SK-N-SH (cell line): ENCODE measurements around the gene WDR53.

Source experiments
- EP300 ChIP-seq, 2 experiments: IDR thresholded peaks; 2 replicates each; pipeline versions ENCODE4 v1.4.0 to v1.6.1; 2012; ENCODE audit warnings: borderline replicate concordance in 1 of 2, low read depth in 1 of 2, low read length in 1 of 2
- GABPA ChIP-seq: IDR thresholded peaks from 2 replicates; pipeline ENCODE4 v1.4.0; 2012; ENCODE audit warnings: low read depth, mild to moderate bottlenecking
- JUND ChIP-seq: IDR thresholded peaks from 2 replicates; pipeline ENCODE4 v1.4.0; 2012
- POLR2AphosphoS5 ChIP-seq: IDR thresholded peaks from 2 replicates; pipeline ENCODE4 v1.6.1; 2012; ENCODE audit warnings: low read depth, low read length
- RAD21 ChIP-seq: IDR thresholded peaks from 2 replicates; pipeline ENCODE4 v1.6.1; 2012; ENCODE audit warnings: mild to moderate bottlenecking, low read length
- TAF1 ChIP-seq: IDR thresholded peaks from 2 replicates; pipeline ENCODE4 v1.6.1; 2012; ENCODE audit warnings: low read depth, mild to moderate bottlenecking, low read length, moderate library complexity, borderline replicate concordance
- TCF12 ChIP-seq: IDR thresholded peaks from 2 replicates; pipeline ENCODE4 v1.4.0; 2012
- TF ChIP-seq, protein P1 (sequence below): fragments of 200-600 bp; sonication (generic); IDR thresholded peaks from 2 replicates; pipeline ENCODE4 v1.6.1; 2017; ENCODE audit warnings: antibody characterized with exemption, mild to moderate bottlenecking, moderate library complexity
- TF ChIP-seq, protein P2 (sequence below): IDR thresholded peaks from 2 replicates; pipeline ENCODE4 v1.4.0; 2012; ENCODE audit warnings: low read depth
- TF ChIP-seq, protein P3 (sequence below): IDR thresholded peaks from 2 replicates; pipeline ENCODE4 v1.4.0; 2012; ENCODE audit warnings: low read depth, borderline replicate concordance
- TF ChIP-seq, protein P4 (sequence below): fragments of 150-350 bp; IDR thresholded peaks from 2 replicates; pipeline ENCODE4 v1.6.1; 2017; ENCODE audit warnings: antibody characterized with exemption, low read length, low read depth, borderline replicate concordance

DNA sequence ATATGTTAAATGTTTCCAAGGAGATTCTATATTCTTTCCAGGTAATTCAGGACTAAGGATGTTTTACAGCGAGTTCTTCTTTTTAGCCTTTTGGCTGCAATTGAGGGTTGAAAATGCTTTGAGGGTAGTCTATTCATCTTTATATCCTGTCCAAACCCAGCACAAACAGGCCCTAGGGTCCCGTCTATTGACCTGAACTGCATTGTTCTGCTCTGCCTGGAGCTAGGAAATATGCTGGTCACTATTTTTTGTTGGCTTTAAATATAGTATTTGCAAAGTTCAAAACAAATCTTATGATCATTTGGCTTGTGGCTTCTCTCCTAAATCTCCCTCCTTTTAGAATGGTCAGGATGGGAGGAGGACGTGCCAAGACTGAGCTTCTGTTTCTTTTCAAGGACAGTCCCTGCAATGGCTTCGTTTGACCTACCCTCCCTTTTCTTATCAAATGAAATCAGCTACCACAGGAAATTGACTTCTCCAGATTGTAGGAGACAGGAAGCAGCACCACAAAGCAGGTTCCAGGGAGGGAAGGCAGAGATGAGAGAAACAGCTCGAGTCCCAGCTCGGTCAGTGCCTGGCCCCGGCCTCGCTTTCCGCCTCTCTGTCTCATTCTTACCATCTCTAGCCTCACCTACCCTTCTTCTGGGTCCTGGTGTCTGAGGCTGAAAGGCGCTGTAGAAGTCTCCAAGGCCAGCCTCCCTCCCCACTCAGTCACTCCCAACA, 43.6 kb upstream of the WDR53 start:
- TF ChIP-seq, protein P1, sequence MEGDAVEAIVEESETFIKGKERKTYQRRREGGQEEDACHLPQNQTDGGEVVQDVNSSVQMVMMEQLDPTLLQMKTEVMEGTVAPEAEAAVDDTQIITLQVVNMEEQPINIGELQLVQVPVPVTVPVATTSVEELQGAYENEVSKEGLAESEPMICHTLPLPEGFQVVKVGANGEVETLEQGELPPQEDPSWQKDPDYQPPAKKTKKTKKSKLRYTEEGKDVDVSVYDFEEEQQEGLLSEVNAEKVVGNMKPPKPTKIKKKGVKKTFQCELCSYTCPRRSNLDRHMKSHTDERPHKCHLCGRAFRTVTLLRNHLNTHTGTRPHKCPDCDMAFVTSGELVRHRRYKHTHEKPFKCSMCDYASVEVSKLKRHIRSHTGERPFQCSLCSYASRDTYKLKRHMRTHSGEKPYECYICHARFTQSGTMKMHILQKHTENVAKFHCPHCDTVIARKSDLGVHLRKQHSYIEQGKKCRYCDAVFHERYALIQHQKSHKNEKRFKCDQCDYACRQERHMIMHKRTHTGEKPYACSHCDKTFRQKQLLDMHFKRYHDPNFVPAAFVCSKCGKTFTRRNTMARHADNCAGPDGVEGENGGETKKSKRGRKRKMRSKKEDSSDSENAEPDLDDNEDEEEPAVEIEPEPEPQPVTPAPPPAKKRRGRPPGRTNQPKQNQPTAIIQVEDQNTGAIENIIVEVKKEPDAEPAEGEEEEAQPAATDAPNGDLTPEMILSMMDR = no peak
- no peak for TF ChIP-seq TAF1
- TF ChIP-seq, protein P2, sequence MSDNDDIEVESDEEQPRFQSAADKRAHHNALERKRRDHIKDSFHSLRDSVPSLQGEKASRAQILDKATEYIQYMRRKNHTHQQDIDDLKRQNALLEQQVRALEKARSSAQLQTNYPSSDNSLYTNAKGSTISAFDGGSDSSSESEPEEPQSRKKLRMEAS = no peak
- no peak; the same call in 1 of the 2 replicates for TF ChIP-seq TCF12
- TF ChIP-seq, protein P3, sequence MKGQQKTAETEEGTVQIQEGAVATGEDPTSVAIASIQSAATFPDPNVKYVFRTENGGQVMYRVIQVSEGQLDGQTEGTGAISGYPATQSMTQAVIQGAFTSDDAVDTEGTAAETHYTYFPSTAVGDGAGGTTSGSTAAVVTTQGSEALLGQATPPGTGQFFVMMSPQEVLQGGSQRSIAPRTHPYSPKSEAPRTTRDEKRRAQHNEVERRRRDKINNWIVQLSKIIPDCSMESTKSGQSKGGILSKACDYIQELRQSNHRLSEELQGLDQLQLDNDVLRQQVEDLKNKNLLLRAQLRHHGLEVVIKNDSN = no peak
- no peak for TF ChIP-seq JUND
- TF ChIP-seq POLR2AphosphoS5 = no peak
- TF ChIP-seq EP300 (IDR thresholded peaks at IDR 0.05; ENCODE audit: borderline replicate concordance in 1 of 2, low read depth in 1 of 2, low read length in 1 of 2) = no peak
- TF ChIP-seq RAD21 = no peak
- TF ChIP-seq GABPA = no peak
- TF ChIP-seq, protein P4, sequence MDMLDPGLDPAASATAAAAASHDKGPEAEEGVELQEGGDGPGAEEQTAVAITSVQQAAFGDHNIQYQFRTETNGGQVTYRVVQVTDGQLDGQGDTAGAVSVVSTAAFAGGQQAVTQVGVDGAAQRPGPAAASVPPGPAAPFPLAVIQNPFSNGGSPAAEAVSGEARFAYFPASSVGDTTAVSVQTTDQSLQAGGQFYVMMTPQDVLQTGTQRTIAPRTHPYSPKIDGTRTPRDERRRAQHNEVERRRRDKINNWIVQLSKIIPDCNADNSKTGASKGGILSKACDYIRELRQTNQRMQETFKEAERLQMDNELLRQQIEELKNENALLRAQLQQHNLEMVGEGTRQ = no peak
